SK-N-MC (cell line): ENCODE results near the gene INAFM2.

Experiments used
- DNase-seq: peaks from one replicate; pipeline ENCODE4 v3.0.0-alpha.2; 2011; ENCODE audit warnings: low read depth, low spot score
- H3K27ac ChIP-seq: fragments of 200-600 bp; sonication (generic); 2 replicates; pipeline ENCODE4 v1.5.1; 2016; ENCODE audit warnings: mixed run types
- H3K36me3 ChIP-seq: fragments of 200-600 bp; sonication (generic); 2 replicates; pipeline ENCODE4 v1.6.1; 2017; ENCODE audit warnings: antibody characterized with exemption, low read length, mixed read lengths; ENCODE audit not compliant: insufficient read depth
- H3K4me3 ChIP-seq: fragments of 200-600 bp; sonication (generic); 2 replicates; pipeline ENCODE4 v1.5.1; 2016
- H3K9ac ChIP-seq: fragments of 200-600 bp; sonication (generic); 2 replicates; pipeline ENCODE4 v1.8.0; 2017; ENCODE audit warnings: mixed run types, mixed read lengths; ENCODE audit not compliant: insufficient read length
- H3K9me3 ChIP-seq: fragments of 200-600 bp; sonication (generic); 2 replicates; pipeline ENCODE4 v1.6.1; 2017; ENCODE audit warnings: low read depth, mild to moderate bottlenecking, antibody characterized with exemption, low read length, moderate library complexity, mixed read lengths
- EZH2 ChIP-seq: fragments of 200-600 bp; sonication (generic); IDR thresholded peaks from one replicate; pipeline ENCODE4 v1.6.1; 2017; ENCODE audit warnings: antibody characterized with exemption
- FOXP2 ChIP-seq: optimal IDR thresholded peaks from 2 replicates; pipeline ENCODE3; 2011; ENCODE audit warnings: mild to moderate bottlenecking, moderate library complexity; ENCODE audit not compliant: insufficient read depth; ENCODE audit errors: extremely low read length, control extremely low read depth
- POLR2AphosphoS5 ChIP-seq: IDR thresholded peaks from 2 replicates; pipeline ENCODE4 v1.6.1; 2012; ENCODE audit warnings: mild to moderate bottlenecking, low read depth, low read length, borderline replicate concordance

INAFM2 gene

DNA sequence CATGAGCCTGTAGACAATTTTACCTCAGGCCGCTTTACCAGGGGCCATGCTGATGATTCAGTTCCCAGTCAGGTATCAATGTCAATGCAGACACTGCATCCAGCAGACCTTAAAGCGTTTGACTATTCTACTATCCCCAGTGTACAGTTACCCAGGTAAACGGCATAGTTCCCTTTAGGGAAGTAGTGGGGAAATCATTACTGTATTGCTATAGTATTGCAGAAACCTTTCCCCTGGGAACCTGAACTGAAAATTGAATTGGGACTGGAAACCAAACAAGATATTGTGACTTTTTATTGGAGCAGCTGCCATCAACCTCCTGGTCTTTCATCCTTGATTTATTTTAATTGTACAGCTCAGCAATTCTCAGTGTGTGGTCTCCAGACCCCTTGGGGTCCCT, 6.6 kb upstream of the INAFM2 start:
- DNase-seq: no peak
- no peaks in the 10 kb centered on the region for H3K9me3 ChIP-seq
- no peak overlapping the region for H3K27ac ChIP-seq
- no peak overlapping the region for H3K9ac ChIP-seq
- no peak for TF ChIP-seq FOXP2
- no peak for TF ChIP-seq EZH2
- no peak for TF ChIP-seq POLR2AphosphoS5
- no peaks in the 10 kb centered on the region for H3K36me3 ChIP-seq
- no peak overlapping the region for H3K4me3 ChIP-seq

DNA sequence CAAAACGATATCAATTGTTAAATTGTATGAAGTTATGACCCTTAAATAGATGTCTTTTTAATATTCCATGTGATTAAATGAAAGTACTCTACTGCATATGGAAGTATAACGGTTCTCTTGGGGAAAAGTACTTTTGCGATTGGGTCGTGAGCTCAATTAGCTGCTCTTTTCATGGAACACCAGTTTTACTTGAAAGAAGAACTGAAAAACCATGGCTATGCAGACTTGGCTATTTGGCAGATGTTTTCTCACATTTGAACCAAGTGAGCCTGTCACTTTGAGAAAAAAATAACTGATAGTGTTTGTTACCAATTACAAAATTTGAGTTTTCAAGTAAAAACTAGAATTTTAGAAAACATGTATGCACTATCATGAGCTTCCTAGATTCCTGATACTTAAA, 5.9 kb upstream of the INAFM2 start:
- no peak for DNase-seq
- no peak overlapping the region for H3K9ac ChIP-seq
- no peak overlapping the region for H3K27ac ChIP-seq
- no peaks in the 10 kb centered on the region for H3K36me3 ChIP-seq
- TF ChIP-seq FOXP2: no peak
- TF ChIP-seq EZH2: no peak
- no peak for TF ChIP-seq POLR2AphosphoS5
- no peak overlapping the region for H3K4me3 ChIP-seq
- no peaks in the 10 kb centered on the region for H3K9me3 ChIP-seq

DNA sequence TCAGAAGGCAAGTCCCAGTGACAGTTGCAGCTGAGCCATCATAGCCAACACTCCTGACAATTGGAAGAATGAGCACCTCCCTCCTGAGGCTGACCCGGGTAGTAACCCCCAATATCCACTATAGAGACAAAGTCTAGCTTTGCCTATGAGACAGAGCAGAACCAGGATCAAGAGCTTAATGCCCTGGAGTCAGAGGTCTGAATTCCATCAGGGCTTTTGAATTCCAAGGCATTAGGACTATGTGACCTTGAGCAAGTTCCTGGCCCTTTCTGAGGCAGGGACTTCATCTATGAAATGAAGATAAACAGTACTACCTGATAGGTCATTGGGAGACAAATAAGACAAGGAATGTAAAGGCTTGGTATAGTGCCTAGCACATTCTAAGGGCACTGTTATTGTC, 3.1 kb upstream of the INAFM2 start:
- no peak for DNase-seq
- TF ChIP-seq POLR2AphosphoS5 (no peak), FOXP2 (no peak), EZH2 (no peak)
- Histone ChIP-seq H3K9ac (peak overlapping the region; percentile 34), H3K4me3 (no peak overlapping the region), H3K9me3 (no peaks in the 10 kb centered on the region), H3K36me3 (no peaks in the 10 kb centered on the region), H3K27ac (no peak overlapping the region)

DNA sequence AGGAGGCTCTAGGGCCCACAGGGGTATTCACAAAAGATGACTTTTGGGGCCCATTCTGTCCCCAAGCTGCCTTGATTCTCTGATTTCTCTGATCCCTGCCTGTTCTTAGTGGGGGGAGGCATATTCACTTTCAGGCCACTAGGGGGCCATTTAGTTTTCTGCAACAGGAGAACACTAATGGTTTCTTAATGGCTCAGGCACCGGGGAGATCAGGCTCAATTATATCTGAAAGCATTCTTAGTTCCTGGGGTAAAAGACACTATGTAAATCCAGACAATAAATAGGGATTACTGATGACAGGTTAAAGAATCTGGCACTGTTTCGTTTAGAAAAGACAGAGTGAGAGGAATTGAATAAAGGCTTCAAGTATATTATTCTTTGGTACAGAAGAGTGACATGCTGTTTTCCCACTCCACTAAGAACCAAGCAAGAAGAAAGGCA, 2.5 kb upstream of the INAFM2 start:
- H3K9ac ChIP-seq: peak overlapping the region; percentile 34
- no peaks in the 10 kb centered on the region for H3K9me3 ChIP-seq
- no peak overlapping the region; the same call in 1 of the 2 replicates for H3K4me3 ChIP-seq
- H3K36me3 ChIP-seq: no peaks in the 10 kb centered on the region
- H3K27ac ChIP-seq: peak overlapping the region; percentile 81
- TF ChIP-seq EZH2 (no peak), FOXP2 (no peak), POLR2AphosphoS5 (no peak)
- peak; percentile 56 for DNase-seq

DNA sequence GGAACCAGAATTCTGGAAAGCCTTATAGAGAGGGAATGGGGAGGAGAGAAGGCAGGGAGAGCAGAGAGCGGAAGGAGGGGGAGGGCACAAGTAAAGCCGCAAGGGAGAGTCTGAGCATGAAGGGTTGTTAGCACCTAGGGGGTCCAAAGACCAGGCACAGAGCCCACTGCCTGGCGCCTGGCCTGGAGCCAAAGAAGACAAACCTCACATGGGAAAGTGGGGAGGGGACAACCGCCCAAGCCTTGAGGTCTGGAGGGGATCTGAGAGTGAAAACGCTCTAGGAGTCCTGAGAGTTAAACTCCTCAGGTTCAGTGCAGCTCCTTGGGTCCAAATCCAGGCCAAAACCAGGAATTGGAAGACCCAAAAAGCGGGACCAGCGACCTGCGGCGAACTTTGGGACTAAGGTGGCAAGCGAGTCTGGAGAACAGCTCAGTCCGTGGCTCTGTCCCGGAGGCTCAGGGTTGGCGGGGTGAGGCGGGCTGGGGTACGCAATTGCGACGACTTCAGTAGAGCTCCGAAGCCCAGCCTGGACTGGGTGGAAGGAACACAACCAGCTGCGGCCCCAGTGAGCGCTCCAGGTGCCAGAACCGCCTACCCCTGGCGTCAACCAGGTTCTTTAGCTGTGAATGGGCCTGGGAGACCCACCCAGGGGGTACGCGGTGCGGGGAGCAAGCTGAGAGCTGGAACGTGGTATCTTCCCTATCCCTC, 807 bp upstream of the INAFM2 start:
- TF ChIP-seq POLR2AphosphoS5 (no peak; the same call in 1 of the 2 replicates), FOXP2 (no peak), EZH2 (no peak)
- DNase-seq: peak; percentile 56
- Histone ChIP-seq H3K9ac (peak overlapping the region; percentile 14), H3K27ac (peak overlapping the region; percentile 92), H3K9me3 (no peaks in the 10 kb centered on the region), H3K36me3 (peaks cover 8% of the 10 kb centered on the region), H3K4me3 (peak overlapping the region; percentile 79)

DNA sequence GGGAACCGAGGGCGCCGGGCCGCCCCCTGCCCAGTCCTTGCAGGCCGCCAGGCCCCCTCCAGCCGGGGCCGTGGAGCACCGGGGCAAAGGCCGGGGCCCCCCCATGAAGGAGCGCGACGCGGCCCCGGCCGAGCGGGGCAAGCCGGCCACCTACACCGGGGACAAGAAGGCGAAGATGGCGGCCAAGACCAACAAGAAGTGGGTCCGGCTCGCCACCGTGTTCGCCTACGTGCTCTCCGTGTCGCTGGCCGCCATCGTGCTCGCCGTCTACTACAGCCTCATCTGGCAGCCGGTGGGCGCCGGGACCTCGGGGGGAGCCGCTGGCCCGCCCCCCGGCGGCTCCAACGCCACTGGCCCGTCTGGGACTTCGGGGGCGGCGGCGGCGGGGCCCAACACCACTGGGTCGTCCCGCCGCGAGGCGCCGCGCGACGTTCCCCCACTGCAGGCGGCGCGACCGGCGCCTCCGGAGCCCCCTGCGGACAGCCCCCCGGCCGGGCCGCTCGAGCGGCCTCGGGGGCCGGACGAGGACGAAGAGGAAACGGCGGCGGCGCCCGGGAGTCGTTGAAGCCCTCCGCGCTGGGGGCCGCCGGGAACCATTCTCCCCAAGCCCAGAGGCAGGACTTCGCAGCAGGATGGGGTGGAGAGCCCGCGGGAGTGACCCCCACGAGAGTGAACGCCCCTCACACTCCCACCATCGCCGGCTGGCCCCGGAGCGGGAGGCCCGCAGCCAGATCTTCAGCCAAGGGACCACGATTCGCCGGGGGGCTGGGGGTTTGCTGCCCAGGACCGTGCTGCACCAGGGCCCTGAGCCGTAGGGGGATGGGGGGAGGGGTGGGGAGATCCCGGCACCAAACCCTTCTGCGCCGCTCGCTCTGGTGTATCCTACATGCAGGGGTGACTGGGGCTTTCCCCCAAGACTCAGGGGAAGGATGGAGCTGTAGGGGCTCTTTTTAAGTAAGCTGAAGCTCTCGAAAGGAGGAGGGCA, 753 bp downstream of the INAFM2 start:
- peak overlapping the region; percentile 51 for H3K9ac ChIP-seq
- 0 out of 2 replicates have a peak overlapping the region, but pooled peaks have one; percentile 17 for H3K27ac ChIP-seq
- TF ChIP-seq EZH2: no peak
- TF ChIP-seq FOXP2: no peak
- no peak for TF ChIP-seq POLR2AphosphoS5
- H3K36me3 ChIP-seq: peaks cover 8% of the 10 kb centered on the region
- H3K9me3 ChIP-seq: no peaks in the 10 kb centered on the region
- no peak for DNase-seq
- peak overlapping the region; percentile 77 for H3K4me3 ChIP-seq

DNA sequence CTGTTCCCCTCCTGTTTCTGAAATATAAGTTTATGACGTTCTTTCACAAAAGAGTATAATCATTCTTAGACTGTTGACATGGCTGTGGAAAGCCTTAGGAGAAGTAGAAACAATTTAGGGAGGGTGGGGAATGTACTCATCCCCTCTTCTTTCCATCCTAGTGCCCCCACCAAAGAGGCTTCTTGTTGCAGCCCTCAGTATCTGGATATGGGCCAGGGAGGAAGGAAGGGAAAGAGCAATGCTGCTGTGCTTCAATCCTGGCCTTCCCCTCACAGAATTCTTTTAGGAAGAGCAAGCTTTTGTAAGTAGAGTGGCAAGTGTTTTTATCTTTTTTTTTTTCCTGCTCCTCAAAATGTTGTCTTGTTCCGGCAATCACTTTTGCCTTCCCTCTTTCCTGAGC, 1.7 kb downstream of the INAFM2 start:
- Histone ChIP-seq H3K27ac (no peak overlapping the region), H3K9me3 (no peaks in the 10 kb centered on the region), H3K36me3 (peaks cover 8% of the 10 kb centered on the region), H3K9ac (peak overlapping the region; percentile 51), H3K4me3 (peak overlapping the region; percentile 77)
- TF ChIP-seq FOXP2: no peak
- no peak for TF ChIP-seq EZH2
- TF ChIP-seq POLR2AphosphoS5: no peak
- no peak for DNase-seq

DNA sequence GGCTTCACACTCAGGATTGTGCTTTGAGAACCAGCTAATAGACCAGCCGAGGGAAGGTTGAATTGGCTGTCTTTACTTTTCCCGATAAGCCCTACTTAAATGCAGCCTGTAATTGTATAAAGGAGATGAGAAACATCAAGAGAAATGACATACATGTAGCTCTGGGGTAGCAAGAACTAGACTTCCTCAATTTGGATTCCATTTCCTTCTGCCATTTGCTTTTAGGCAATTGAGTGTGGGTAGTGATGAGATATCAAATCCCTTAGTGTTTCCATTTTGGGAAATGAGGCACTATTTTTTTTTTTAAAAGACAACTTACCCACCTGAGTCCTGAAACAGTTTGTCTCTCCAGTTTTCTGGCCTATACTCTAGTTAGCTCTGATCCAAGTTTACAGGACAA, 2.2 kb downstream of the INAFM2 start:
- Histone ChIP-seq H3K4me3 (peak overlapping the region; percentile 77), H3K36me3 (peaks cover 8% of the 10 kb centered on the region), H3K9me3 (no peaks in the 10 kb centered on the region), H3K27ac (no peak overlapping the region), H3K9ac (peak overlapping the region; percentile 51)
- DNase-seq: no peak
- TF ChIP-seq POLR2AphosphoS5 (no peak), EZH2 (no peak), FOXP2 (no peak)
